ENCODE measurements around the gene KLRF2. TPM values are rescaled to one million over a fixed set of nuclear protein-coding genes. Genes with fewer than 3 reads are reported as not detected.

Gene KLRF2
- polyA plus RNA-seq, 1 donor from 2014 or later = not detected

DNA sequence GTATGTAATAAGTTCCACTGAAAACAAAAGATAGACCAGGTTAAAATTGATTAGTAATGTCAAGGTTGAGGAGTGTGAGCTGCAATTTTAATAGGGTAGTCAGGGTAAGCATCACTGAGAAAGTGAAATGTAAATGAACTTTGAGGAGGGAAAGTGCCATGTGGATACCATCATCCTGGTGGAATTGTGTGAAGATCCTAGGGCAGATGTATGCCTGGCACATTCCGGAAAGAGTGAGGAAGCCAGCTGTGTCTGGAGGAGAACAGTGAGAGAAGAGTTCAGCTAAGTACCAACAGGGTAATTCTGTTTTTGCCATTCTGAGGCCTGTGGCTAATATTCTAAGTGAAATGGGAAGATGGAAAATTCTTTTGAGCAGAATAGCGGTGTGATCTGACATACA lies 53.7 kb downstream of the KLRF2 start:
- Histone ChIP-seq H3K27ac (ENCODE audit: low read length) (no peak overlapping the region), H3K9ac (ENCODE audit: low read length) (no peak overlapping the region), H3K36me3 (ENCODE audit: insufficient read depth, low read length) (no peaks in the 10 kb centered on the region), H3K4me2 (ENCODE audit: low read length) (no peak overlapping the region), H3F3A (ENCODE audit: insufficient read depth, low read length, poor library complexity, severe bottlenecking) (no peaks in the 10 kb centered on the region), H3K9me3 (ENCODE audit: low read length) (no peaks in the 10 kb centered on the region), H3K4me3 (ENCODE audit: low read length) (no peak overlapping the region), H3K9me2 (ENCODE audit: insufficient read depth, low read length) (no peaks in the 10 kb centered on the region), H4K20me1 (ENCODE audit: insufficient read depth) (no peaks in the 10 kb centered on the region), H3K27me3 (ENCODE audit: insufficient read depth, low read depth, low read length) (no peaks in the 10 kb centered on the region), H3K79me2 (replicated peaks; ENCODE audit: insufficient read depth, low read length) (no peaks in the 10 kb centered on the region), H2AFZ (ENCODE audit: low read depth, low read length) (no peak overlapping the region)
- no peak for TF ChIP-seq TAF1 (IDR thresholded peaks at IDR 0.05; ENCODE audit: low read depth)
- TF ChIP-seq MXI1 (conservative IDR thresholded peaks at IDR 0.05; ENCODE audit: poor library complexity, severe bottlenecking) = no peak
- TF ChIP-seq, protein P1, sequence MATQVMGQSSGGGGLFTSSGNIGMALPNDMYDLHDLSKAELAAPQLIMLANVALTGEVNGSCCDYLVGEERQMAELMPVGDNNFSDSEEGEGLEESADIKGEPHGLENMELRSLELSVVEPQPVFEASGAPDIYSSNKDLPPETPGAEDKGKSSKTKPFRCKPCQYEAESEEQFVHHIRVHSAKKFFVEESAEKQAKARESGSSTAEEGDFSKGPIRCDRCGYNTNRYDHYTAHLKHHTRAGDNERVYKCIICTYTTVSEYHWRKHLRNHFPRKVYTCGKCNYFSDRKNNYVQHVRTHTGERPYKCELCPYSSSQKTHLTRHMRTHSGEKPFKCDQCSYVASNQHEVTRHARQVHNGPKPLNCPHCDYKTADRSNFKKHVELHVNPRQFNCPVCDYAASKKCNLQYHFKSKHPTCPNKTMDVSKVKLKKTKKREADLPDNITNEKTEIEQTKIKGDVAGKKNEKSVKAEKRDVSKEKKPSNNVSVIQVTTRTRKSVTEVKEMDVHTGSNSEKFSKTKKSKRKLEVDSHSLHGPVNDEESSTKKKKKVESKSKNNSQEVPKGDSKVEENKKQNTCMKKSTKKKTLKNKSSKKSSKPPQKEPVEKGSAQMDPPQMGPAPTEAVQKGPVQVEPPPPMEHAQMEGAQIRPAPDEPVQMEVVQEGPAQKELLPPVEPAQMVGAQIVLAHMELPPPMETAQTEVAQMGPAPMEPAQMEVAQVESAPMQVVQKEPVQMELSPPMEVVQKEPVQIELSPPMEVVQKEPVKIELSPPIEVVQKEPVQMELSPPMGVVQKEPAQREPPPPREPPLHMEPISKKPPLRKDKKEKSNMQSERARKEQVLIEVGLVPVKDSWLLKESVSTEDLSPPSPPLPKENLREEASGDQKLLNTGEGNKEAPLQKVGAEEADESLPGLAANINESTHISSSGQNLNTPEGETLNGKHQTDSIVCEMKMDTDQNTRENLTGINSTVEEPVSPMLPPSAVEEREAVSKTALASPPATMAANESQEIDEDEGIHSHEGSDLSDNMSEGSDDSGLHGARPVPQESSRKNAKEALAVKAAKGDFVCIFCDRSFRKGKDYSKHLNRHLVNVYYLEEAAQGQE (IDR thresholded peaks at IDR 0.05; ENCODE audit: borderline replicate concordance) = no peak

DNA sequence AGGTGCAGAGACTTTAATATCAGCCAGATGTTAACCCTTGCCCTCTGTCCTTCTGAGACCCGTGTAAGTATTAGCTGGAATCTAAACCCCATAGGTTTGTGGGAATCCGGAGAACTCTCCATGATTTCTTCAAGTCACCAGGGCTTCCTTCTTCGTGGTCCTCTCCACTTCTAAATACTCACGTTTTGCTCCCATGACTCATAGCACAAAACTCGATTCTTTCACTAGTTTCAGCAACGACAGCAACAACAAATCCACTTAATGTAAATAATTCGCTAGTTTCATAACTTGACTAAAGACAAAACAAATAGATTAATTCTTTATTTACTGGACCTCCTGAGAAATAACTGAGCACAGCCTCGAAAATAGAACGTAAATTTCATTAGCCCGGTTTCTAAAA lies 55.3 kb downstream of the KLRF2 start:
- no peak overlapping the region for H3K27ac ChIP-seq (ENCODE audit: low read length)
- TF ChIP-seq SMC3 (conservative IDR thresholded peaks at IDR 0.05; ENCODE audit: poor library complexity) (no peak), RAD21 (conservative IDR thresholded peaks at IDR 0.05) (no peak), EP300 (conservative IDR thresholded peaks at IDR 0.05; ENCODE audit: poor library complexity, severe bottlenecking) (no peak), EZH2 (IDR thresholded peaks at IDR 0.05; ENCODE audit: borderline replicate concordance, insufficient read depth, low read length, poor library complexity, severe bottlenecking) (no peak), POLR2AphosphoS5 (IDR thresholded peaks at IDR 0.05) (no peak), MXI1 (conservative IDR thresholded peaks at IDR 0.05; ENCODE audit: poor library complexity, severe bottlenecking) (no peak), TAF1 (IDR thresholded peaks at IDR 0.05; ENCODE audit: low read depth) (no peak), CTCF (IDR thresholded peaks at IDR 0.05; ENCODE audit: poor library complexity, severe bottlenecking) (no peak)
- TF ChIP-seq, protein P1 (IDR thresholded peaks at IDR 0.05; ENCODE audit: borderline replicate concordance) = no peak
- no peak overlapping the region for H2AFZ ChIP-seq (ENCODE audit: low read depth, low read length)
- no peaks in the 10 kb centered on the region for H3K9me2 ChIP-seq (ENCODE audit: insufficient read depth, low read length)
- no peaks in the 10 kb centered on the region for H3K9me3 ChIP-seq (ENCODE audit: low read length)
- H4K20me1 ChIP-seq (ENCODE audit: insufficient read depth) = no peaks in the 10 kb centered on the region
- H3K36me3 ChIP-seq (ENCODE audit: insufficient read depth, low read length) = no peaks in the 10 kb centered on the region
- H3K9ac ChIP-seq (ENCODE audit: low read length) = no peak overlapping the region
- no peak overlapping the region for H3K4me3 ChIP-seq (ENCODE audit: low read length)
- no peak overlapping the region for H3K4me2 ChIP-seq (ENCODE audit: low read length)
- H3K79me2 ChIP-seq (replicated peaks; ENCODE audit: insufficient read depth, low read length) = no peaks in the 10 kb centered on the region
- no peaks in the 10 kb centered on the region for H3K27me3 ChIP-seq (ENCODE audit: insufficient read depth, low read depth, low read length)
- no peaks in the 10 kb centered on the region for H3F3A ChIP-seq (ENCODE audit: insufficient read depth, low read length, poor library complexity, severe bottlenecking)
